Measurements from ENCODE around the gene LCN15.

LCN15 gene

GRCh38 chr9:136796238-136796774 is 32.0 kb upstream of the LCN15 start, which contains the start of gene CCDC183:
Gene CCDC183, plus strand, starts transcription at chr9:136796338. Its CDS starts 60 bp downstream, at chr9:136796398.
- Histone ChIP-seq H3K23ac (ENCODE audit: low read length in 2 of 2) (no peak within 1 kb of the TSS), H2AK5ac (ENCODE audit: low read length, severe bottlenecking) (no peak within 1 kb of the TSS), H2BK12ac (ENCODE audit: low read length in 2 of 2) (peak within 1 kb of the TSS; percentile 2 to 64), H3K4me2 (ENCODE audit: low read length, poor library complexity, severe bottlenecking) (no peak within 1 kb of the TSS), H3K18ac (ENCODE audit: low read depth in 1 of 2, low read length in 2 of 2) (peak within 1 kb of the TSS; percentile 82 to 92), H3K9ac (ENCODE audit: low read length) (no peak within 1 kb of the TSS), H4K91ac (ENCODE audit: low read length) (peak within 1 kb of the TSS; percentile 90), H3K36me3 (ENCODE audit: control insufficient read depth in 1 of 2, insufficient read depth in 2 of 2, low read depth in 1 of 2, low read length in 2 of 2) (peaks cover 10 to 24% of the 10 kb centered on the region in 2 experiments), H3K9me3 (ENCODE audit: control insufficient read depth, low read length) (no peaks in the 10 kb centered on the region), H3K27me3 (ENCODE audit: control insufficient read depth in 1 of 2, insufficient read depth in 1 of 2, low read length in 2 of 2) (peaks cover 33 to 52% of the 10 kb centered on the region in 2 experiments), H2BK5ac (ENCODE audit: low read depth, low read length, poor library complexity, severe bottlenecking) (no peak within 1 kb of the TSS), H3K4me3 (ENCODE audit: insufficient read depth in 1 of 2, low read depth in 1 of 2, low read length in 2 of 2) (no peak within 1 kb of the TSS), H4K8ac (ENCODE audit: low read length) (peak within 1 kb of the TSS; percentile 14), H2BK15ac (ENCODE audit: low read depth, poor library complexity, severe bottlenecking) (peak within 1 kb of the TSS; percentile 13), H2BK120ac (ENCODE audit: low read depth, low read length) (peak within 1 kb of the TSS; percentile 3), H3K4me1 (ENCODE audit: control insufficient read depth, insufficient read depth, low read depth, low read length) (peaks cover 32% of the 10 kb centered on the region), H3K27ac (ENCODE audit: low read length, poor library complexity, severe bottlenecking) (no peak within 1 kb of the TSS), H3K4ac (ENCODE audit: low read depth in 1 of 2, low read length in 2 of 2) (peak within 1 kb of the TSS; percentile 29 to 77), H3K14ac (ENCODE audit: low read length in 2 of 2) (peak within 1 kb of the TSS in 1 of 2 experiments; percentile 58), H3K79me1 (replicated peaks; ENCODE audit: low read length, poor library complexity, severe bottlenecking) (peaks cover 21% of the 10 kb centered on the region), H2AFZ (ENCODE audit: low read depth, low read length) (no peak within 1 kb of the TSS)
- WGBS = 63% methylated on average over 4 of the region's 5 CpGs
- DNase-seq = peak; percentile 17

DNA sequence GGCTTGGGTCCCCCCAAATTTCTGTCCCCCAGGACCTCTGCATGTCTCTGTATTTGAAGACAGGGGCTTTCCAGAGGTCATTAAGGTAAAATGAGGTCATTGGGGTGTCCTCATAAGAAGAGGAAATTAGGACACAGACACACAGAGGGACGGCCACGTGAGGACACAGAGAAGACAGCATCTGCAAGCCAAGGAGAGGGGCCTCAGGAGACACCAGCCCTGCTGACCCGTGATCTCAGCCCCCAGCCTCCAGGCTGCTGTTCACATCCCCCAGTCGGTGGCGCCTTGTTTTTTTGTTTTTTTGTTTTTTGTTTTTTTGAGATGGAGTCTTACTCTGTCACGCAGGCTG is 30.7 kb upstream of the LCN15 start:
- Histone ChIP-seq H2BK120ac (ENCODE audit: low read depth, low read length) (no peak overlapping the region), H3K9ac (ENCODE audit: low read length) (no peak overlapping the region)
- no peak for DNase-seq

GRCh38 chr9:136794281-136794999 is 30.1 kb upstream of the LCN15 start:
- no peak overlapping the region for H2BK12ac ChIP-seq (ENCODE audit: low read length in 2 of 2)
- H3K79me1 ChIP-seq (replicated peaks; ENCODE audit: low read length, poor library complexity, severe bottlenecking) = peaks cover 21% of the 10 kb centered on the region
- no peak overlapping the region for H2BK5ac ChIP-seq (ENCODE audit: low read depth, low read length, poor library complexity, severe bottlenecking)
- no peak overlapping the region for H2AK5ac ChIP-seq (ENCODE audit: low read length, severe bottlenecking)
- H3K27me3 ChIP-seq (ENCODE audit: control insufficient read depth in 1 of 2, insufficient read depth in 1 of 2, low read length in 2 of 2) = peaks cover 21 to 36% of the 10 kb centered on the region in 2 experiments
- no peak overlapping the region for H3K18ac ChIP-seq (ENCODE audit: low read depth in 1 of 2, low read length in 2 of 2)
- H3K4ac ChIP-seq (ENCODE audit: low read depth in 1 of 2, low read length in 2 of 2) = no peak overlapping the region
- H3K9ac ChIP-seq (ENCODE audit: low read length) = no peak overlapping the region
- H3K4me3 ChIP-seq (ENCODE audit: insufficient read depth in 1 of 2, low read depth in 1 of 2, low read length in 2 of 2) = no peak overlapping the region
- H4K8ac ChIP-seq (ENCODE audit: low read length) = no peak overlapping the region
- H3K36me3 ChIP-seq (ENCODE audit: control insufficient read depth in 1 of 2, insufficient read depth in 2 of 2, low read depth in 1 of 2, low read length in 2 of 2) = peaks cover 10 to 24% of the 10 kb centered on the region in 2 experiments
- no peak overlapping the region for H3K14ac ChIP-seq (ENCODE audit: low read length in 2 of 2)
- peak overlapping the region in 1 of 2 experiments; percentile 41 for H3K23ac ChIP-seq (ENCODE audit: low read length in 2 of 2)
- peaks cover 17% of the 10 kb centered on the region for H3K4me1 ChIP-seq (ENCODE audit: control insufficient read depth, insufficient read depth, low read depth, low read length)
- no peak overlapping the region for H3K4me2 ChIP-seq (ENCODE audit: low read length, poor library complexity, severe bottlenecking)
- H4K91ac ChIP-seq (ENCODE audit: low read length) = no peak overlapping the region
- H2BK15ac ChIP-seq (ENCODE audit: low read depth, poor library complexity, severe bottlenecking) = peak overlapping the region; percentile 37
- WGBS = 96% methylated on average over 14 of the region's 14 CpGs
- H3K27ac ChIP-seq (ENCODE audit: low read length, poor library complexity, severe bottlenecking) = no peak overlapping the region
- H2AFZ ChIP-seq (ENCODE audit: low read depth, low read length) = no peak overlapping the region
- DNase-seq = no peak
- no peaks in the 10 kb centered on the region for H3K9me3 ChIP-seq (ENCODE audit: control insufficient read depth, low read length)
- H2BK120ac ChIP-seq (ENCODE audit: low read depth, low read length) = no peak overlapping the region

More for the DNA sequence above, 30.7 kb upstream of the LCN15 start:
- Histone ChIP-seq H3K4me3 (ENCODE audit: insufficient read depth in 1 of 2, low read depth in 1 of 2, low read length in 2 of 2) (no peak overlapping the region), H3K14ac (ENCODE audit: low read length in 2 of 2) (no peak overlapping the region), H2BK15ac (ENCODE audit: low read depth, poor library complexity, severe bottlenecking) (peak overlapping the region; percentile 37), H3K27me3 (ENCODE audit: control insufficient read depth in 1 of 2, insufficient read depth in 1 of 2, low read length in 2 of 2) (peaks cover 26 to 41% of the 10 kb centered on the region in 2 experiments), H3K4me2 (ENCODE audit: low read length, poor library complexity, severe bottlenecking) (no peak overlapping the region), H4K8ac (ENCODE audit: low read length) (no peak overlapping the region), H3K9me3 (ENCODE audit: control insufficient read depth, low read length) (no peaks in the 10 kb centered on the region), H2BK12ac (ENCODE audit: low read length in 2 of 2) (no peak overlapping the region), H3K4me1 (ENCODE audit: control insufficient read depth, insufficient read depth, low read depth, low read length) (peaks cover 22% of the 10 kb centered on the region), H3K4ac (ENCODE audit: low read depth in 1 of 2, low read length in 2 of 2) (no peak overlapping the region), H3K27ac (ENCODE audit: low read length, poor library complexity, severe bottlenecking) (no peak overlapping the region), H3K23ac (ENCODE audit: low read length in 2 of 2) (no peak overlapping the region), H4K91ac (ENCODE audit: low read length) (no peak overlapping the region), H3K36me3 (ENCODE audit: control insufficient read depth in 1 of 2, insufficient read depth in 2 of 2, low read depth in 1 of 2, low read length in 2 of 2) (peaks cover 10 to 24% of the 10 kb centered on the region in 2 experiments), H2AK5ac (ENCODE audit: low read length, severe bottlenecking) (no peak overlapping the region), H2BK5ac (ENCODE audit: low read depth, low read length, poor library complexity, severe bottlenecking) (no peak overlapping the region), H2AFZ (ENCODE audit: low read depth, low read length) (no peak overlapping the region), H3K79me1 (replicated peaks; ENCODE audit: low read length, poor library complexity, severe bottlenecking) (peaks cover 21% of the 10 kb centered on the region), H3K18ac (ENCODE audit: low read depth in 1 of 2, low read length in 2 of 2) (no peak overlapping the region)
- 76% methylated on average over 6 of the region's 6 CpGs for WGBS

DNA sequence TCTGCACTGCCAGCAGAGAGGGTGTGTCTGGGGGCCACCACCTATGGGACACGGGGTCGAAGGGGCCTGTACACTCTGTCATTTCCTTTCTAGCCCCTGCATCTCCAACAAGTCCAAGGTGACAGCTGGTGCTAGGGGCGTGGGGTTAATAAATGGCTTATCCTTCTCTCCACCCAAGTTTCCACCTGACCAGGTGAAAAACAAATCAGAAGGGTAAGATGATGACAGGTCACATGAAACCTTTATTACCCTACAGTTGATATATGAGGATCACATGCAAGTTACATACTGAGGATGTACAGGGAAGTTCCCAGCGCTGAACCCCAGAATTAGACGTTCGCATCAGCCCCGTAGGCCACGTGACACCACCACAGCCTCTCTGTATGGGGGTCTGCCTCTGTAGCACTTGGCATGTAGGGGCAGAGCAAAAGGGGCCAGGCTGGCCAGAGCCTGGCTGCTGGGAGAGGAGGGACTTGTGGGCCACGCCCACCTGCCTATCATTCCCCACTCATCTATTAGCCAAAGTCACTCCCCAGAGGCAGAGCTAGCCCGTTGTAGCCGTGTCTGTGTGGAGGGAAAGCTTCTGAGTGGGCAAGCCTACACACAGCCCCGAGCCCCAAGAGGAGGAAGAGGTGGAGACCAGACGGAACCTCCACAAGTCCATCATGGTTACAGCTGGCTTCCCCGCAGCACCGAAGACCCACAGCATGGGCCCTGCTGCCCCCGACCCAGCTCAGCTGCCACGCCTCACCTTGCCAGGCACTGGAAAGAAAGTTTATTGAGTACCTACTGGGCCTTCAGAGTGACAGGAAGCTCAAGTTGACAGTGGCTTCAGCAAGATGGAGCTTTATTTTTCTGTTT is 29.0 kb upstream of the LCN15 start:
- Histone ChIP-seq H3K14ac (ENCODE audit: low read length in 2 of 2) (no peak overlapping the region), H3K9ac (ENCODE audit: low read length) (no peak overlapping the region), H3K23ac (ENCODE audit: low read length in 2 of 2) (no peak overlapping the region), H3K27me3 (ENCODE audit: control insufficient read depth in 1 of 2, insufficient read depth in 1 of 2, low read length in 2 of 2) (peaks cover 9 to 25% of the 10 kb centered on the region in 2 experiments), H2AFZ (ENCODE audit: low read depth, low read length) (no peak overlapping the region), H2BK12ac (ENCODE audit: low read length in 2 of 2) (peak overlapping the region in 1 of 2 experiments; percentile 35), H3K4me2 (ENCODE audit: low read length, poor library complexity, severe bottlenecking) (no peak overlapping the region), H3K79me1 (replicated peaks; ENCODE audit: low read length, poor library complexity, severe bottlenecking) (peaks cover 21% of the 10 kb centered on the region), H2AK5ac (ENCODE audit: low read length, severe bottlenecking) (no peak overlapping the region), H3K4me3 (ENCODE audit: insufficient read depth in 1 of 2, low read depth in 1 of 2, low read length in 2 of 2) (no peak overlapping the region), H3K18ac (ENCODE audit: low read depth in 1 of 2, low read length in 2 of 2) (no peak overlapping the region), H3K4ac (ENCODE audit: low read depth in 1 of 2, low read length in 2 of 2) (no peak overlapping the region), H2BK120ac (ENCODE audit: low read depth, low read length) (no peak overlapping the region), H3K36me3 (ENCODE audit: control insufficient read depth in 1 of 2, insufficient read depth in 2 of 2, low read depth in 1 of 2, low read length in 2 of 2) (peaks cover 10 to 24% of the 10 kb centered on the region in 2 experiments), H3K9me3 (ENCODE audit: control insufficient read depth, low read length) (no peaks in the 10 kb centered on the region), H2BK15ac (ENCODE audit: low read depth, poor library complexity, severe bottlenecking) (no peak overlapping the region), H4K8ac (ENCODE audit: low read length) (no peak overlapping the region), H4K91ac (ENCODE audit: low read length) (peak overlapping the region; percentile 43), H3K4me1 (ENCODE audit: control insufficient read depth, insufficient read depth, low read depth, low read length) (peaks cover 16% of the 10 kb centered on the region), H2BK5ac (ENCODE audit: low read depth, low read length, poor library complexity, severe bottlenecking) (no peak overlapping the region), H3K27ac (ENCODE audit: low read length, poor library complexity, severe bottlenecking) (no peak overlapping the region)
- no peak for DNase-seq
- whole genome bisulfite sequencing = 85% methylated on average over 15 of the region's 17 CpGs

All from mesenchymal stem cell (in vitro differentiated cells and primary cell).